Activated T-helper 1 cell treated with Interleukin-2 at 50 U/mL for 16 hours (primary cell): ENCODE data around the gene TMEFF2.

Experiments
- DNase-seq: peaks from one replicate; pipeline ENCODE4 v3.0.0-alpha.2; 2020; ENCODE audit warnings: low read depth

TMEFF2 gene

DNA sequence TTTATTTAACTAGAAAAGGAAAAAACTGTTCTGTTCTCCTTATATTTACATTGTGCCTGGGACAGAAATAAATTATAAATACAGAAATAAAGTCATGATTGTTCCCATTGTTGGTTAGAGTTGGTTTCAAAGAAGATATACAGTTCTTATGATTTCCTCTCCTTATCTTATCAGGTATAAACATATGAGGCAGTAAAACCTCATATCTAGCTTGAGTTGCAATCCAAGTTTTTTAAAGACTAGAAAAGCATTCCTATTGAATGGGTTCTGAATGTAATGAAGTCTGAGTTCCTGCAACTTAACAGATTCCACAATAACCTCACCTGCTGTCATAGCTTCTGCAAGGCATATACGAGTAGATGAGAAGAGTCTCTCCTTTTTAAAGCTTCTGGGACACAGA is 233.2 kb downstream of the TMEFF2 start:
- DNase-seq = no peak

DNA sequence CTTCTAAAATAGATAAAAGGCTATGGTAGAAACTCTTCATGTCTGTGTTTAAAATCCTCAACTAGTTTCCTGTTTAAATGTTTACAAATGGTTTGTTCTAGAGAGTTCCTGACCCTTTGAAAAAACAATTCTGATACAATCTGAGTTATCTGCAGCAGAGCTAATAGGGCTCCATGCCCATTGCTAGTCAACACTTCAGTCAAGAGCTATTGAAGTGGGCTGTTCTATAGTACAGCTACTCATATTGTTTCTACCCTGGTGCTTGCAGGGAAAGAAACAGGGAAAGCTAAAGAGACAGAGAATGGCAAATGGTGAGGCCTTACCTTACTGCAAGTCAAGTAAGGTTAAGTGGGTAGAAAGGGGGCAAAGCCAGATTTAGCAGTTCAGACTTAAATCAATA is 235.5 kb downstream of the TMEFF2 start:
- no peak for DNase-seq

DNA sequence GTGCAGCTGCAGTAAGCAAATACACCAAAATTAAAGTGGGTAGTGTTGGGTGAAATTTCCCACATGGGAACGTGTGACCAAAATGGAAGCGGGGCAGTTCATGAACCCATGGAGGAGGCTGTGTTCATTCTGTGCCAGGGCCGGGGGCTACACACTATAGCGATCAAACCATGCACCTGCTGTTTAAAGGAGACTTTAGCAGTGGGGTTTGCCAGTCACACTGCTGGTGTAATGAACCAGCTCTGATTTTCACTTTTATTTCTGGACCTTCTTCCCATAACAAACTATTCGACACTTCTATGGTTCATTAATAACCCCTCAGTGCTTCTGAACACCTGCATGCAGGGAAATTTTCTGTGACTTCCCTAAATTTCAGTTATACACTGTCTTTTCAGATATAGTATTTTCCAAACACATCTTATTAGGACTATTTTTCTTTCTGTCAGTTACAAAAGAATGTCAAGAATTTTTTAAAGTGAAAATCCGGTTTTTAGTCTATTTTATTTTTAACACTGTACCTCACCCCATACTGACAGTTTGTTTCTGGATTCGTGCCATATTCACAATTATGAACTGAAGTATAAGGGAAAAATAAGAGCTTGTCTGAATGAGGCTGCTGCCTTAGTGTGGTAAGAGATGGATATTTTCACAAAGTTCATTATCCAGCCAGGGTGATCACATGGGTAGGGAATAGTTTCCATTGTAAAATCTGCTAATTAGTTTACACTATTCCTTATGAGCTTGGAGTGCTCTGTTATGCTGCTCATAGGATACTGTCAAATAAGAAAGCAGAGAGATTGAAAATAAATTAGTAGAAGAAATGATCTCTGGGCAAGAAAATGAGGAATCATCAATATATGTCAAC is 236.5 kb downstream of the TMEFF2 start:
- no peak for DNase-seq

DNA sequence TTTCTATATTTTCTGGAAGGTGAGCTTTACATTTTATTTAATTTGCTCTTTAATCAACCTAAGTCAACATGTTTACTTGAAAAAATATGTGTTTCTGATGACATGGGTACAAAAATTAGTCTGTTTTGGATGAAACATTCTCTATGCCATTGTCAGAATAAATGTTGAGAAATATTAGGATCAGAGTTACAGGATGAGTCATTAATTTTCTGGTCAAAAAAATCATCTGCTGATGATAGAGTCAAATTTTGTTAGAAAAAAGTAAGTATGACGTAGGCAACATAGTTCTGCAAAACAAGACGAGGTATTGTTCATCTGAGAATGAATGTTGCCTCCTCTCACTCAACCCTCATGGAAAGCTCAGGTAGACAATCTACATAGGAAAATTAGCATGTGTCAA is 240.3 kb downstream of the TMEFF2 start:
- DNase-seq = no peak

DNA sequence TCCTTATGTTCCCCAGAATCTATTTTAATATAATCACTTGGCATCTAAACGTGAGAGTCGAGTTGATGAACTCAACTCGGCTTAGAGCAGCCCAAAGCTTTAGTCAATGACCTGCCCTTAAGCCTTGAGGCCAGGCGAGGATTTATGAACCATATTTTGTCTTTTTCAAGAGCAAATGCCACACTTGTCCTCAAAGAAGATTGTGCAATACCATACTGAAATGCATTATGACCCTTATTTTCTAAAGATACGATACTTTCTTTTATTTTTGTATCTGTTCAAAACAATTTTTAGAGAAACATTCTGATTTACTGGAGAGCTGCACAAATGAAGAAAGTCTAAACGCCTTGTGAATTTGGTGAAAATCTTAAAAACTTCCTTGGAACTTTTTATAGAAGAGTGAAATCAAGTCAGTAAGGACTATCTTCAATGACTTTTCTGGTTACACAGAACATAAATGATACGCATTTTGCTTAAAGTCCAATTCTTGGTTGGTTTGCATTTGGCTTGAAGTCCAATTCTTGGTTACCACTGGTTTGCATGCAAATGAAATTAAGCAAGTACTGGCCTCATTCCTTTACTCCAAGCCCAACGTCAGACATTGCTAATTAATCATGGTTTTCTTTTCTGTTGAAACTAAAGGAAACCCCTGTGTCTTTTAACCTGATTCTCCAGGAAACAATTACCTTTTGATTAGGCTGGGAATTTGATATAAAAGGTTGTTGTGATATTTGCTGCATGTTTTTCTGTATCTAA is 242.0 kb downstream of the TMEFF2 start:
- no peak for DNase-seq

DNA sequence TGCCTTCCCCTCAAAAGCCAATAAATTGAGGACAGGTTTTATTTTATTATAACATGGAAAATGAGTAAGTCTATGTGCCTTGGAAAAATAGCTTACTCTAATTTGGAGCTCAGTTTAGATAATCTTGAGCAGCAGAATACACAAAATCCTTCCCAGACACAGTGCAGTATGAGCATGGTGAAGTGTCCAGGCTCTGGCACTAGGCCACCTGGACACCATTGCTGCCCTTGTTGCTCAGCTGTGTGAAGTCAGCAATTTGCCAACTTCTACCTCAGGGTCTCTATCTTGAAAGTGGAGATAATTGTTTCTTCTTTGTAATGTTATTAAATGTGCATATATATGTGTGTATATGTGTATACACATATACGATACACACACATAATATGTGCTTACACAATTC is 242.9 kb downstream of the TMEFF2 start:
- DNase-seq = no peak

DNA sequence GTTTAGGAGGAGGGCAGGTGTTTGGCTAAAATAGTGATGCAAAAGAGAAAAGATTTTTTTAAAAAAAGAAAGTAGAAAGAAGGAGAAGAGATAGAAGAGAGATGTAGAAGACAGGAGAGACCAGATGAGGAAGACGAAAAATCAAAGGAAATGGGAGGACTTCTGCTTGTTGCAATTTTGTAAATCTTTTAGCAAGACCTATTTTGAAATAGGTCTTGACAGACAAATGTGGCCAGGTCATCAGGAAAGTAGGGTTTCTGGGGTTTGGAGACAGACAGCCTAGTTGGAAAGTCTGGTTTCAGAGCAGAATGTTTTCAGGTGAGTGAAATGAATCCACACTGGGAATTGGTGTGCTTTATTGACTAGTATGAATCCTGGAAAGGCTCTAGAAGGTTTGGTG is 243.4 kb downstream of the TMEFF2 start:
- DNase-seq = no peak

DNA sequence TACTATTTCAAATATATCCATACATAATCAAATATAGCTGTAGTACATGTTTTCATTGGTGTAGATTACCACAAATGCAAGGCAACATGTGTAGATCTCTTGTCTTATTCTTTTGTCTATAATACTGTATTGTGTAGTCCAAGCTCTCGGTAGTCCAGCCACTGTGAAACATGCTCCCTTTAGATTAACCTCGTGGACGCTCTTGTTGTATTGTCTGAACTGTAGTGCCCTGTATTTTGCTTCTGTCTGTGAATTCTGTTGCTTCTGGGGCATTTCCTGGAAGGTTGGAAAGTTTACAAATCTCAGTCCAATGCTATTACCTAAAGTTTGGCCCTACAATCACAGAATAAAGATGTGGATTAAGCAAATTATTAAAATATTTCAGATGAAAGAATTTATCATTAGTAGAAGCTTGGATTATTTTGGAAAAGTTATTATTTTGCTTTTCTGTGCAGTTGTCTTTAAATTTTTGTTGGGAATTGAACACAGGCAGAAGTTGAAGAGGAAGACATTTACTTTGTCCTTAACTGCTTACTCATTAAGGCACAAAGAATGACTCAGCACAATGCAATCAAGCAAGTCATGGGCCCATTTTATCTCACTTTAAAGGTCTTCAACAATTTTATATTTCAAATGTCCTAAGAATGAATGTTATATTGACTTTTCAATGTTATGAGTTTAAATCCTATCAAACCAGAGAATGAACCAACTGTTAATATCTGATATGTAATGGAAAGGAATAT is 244.4 kb downstream of the TMEFF2 start:
- no peak for DNase-seq

DNA sequence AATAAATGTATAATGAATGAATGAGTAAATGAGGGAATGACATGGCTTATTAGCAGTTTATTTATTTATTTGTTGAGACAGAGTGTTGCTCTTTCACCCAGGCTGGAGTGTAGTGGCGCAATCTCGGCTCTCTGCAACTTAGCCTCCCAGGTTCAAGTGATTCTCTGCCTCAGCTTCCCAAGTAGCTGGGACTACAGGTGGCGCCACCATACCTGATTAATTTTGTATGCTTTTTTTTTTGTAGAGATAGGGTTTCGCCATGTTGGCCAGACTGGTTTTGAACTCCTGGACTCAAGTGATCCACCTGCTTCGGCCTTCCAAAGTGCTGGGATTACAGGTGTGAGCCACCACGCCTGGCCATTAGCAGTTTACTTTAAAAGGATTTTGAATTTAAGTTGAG is 247.5 kb downstream of the TMEFF2 start:
- no peak for DNase-seq

DNA sequence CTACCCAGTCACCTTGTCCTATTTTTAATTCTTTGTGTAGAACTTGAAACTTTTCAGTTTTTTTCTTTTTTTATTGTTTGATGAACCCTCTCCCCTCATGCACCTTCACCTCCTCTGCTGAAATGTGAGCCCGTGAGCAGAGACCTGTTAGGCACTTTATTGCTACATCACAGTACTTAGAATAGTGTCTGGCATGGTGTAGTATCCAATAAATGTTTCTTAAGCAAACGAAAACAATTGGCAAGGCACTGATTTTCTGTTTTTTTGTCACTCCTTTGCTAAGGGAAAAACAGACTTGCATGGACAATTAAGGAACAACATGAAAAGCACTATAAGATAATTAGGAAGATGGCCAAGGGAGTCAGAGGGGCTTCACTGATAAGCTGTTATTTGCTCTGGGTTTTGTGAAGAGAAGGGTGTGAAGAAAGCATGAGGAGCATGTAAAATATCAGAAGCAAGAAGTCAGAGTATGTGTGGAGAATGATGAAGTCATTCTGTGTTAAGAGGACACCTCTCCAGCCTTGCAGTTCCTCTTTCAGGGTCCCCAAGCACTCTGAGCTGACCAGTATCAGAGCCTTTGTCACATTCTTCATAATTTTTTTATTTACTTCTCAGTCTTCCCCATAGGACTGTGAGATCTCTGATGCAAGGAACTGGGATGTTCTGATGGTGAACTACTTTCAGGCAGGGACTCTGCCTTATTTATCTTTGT is 248.1 kb downstream of the TMEFF2 start:
- DNase-seq = no peak

DNA sequence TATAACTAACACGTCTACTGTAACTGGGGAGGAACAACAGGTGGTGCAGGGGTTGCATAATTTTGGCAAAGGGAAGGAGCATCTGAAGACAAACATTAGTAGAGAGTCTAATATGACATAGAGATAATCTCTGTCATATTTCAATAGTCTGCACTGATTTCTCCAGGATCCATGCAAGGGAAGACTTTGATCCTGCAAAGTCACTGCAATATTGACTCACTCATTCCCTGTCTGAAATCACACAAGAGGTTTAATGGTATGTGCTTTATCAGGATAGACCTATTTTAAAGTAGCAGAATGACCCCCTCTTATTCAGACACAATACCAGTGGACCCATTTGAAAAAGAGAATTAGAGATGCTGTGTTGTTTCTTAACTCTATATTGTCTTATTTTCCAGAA is 249.1 kb downstream of the TMEFF2 start:
- DNase-seq = no peak

DNA sequence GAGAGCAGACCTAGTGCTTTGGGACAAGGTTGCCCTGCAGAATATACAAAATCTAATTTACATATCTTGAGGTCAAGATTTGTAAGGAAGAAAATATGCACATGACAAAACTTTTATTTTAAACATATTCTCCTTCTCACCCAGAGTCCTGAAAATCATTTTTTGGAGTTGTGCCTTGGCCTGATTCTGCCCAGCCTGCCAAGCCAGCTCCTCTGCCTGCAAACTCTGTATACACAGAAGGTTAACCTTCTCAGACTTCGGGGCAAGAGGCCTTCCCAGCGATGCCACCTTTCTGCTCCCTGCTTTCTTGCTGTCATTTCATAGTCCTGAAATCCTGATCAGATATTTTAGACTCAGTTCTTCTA is 252.0 kb downstream of the TMEFF2 start:
- no peak for DNase-seq

DNA sequence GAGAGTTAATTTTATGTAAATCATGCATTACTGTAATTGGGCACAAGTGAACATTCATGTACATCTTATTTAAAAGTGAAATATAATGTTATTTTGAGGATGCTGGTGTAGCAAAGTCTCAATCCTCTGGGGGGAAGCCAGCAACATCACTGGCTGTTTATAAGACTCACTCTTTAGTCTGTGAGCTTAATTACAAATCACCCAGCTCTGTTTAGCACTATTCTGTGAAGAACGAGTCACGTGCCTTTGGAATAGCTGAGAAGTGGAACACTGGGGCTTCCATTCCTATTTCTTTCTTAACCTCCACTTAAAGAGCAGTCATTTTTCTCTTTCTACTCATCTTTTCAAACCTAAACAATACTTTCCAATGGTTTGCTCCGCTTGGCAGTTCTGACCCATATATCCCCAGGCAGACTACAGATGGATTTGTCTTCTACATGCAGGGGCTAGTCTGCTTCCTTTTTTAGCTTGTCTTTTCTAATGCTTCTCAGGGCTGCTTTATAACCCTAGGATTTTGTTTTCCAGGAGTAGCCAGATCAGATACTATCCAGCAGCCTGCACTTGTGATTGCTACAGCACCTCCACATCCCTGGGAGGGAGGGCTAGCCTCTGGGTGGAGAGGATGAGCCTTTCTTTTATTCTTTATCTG is 252.5 kb downstream of the TMEFF2 start:
- no peak for DNase-seq

DNA sequence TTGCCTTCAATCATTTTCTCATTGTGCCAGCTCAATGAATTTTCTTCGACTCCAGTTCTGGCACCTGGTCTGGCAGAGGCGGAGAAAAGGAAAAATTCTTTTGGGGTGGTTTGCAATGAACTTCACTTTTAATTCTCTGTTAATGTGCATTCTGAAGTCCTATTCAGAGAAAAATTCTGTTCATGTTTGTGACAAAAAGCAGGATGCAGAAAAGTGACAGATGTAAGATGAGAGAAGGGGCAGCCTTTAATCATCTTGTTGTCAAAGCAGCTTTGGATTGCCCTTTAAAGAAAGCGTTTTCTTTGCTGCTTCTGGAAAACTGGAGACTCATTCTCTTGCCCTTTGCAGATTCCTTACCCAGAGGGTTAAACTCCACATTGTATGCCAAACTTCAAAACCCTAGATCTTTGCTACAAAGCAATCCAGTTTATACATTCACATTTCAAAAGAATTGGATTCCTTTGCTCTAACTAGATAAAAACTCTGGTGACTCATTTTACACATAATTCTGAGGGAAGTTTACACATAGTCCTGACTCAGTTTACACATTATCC is 253.3 kb downstream of the TMEFF2 start:
- DNase-seq = no peak

DNA sequence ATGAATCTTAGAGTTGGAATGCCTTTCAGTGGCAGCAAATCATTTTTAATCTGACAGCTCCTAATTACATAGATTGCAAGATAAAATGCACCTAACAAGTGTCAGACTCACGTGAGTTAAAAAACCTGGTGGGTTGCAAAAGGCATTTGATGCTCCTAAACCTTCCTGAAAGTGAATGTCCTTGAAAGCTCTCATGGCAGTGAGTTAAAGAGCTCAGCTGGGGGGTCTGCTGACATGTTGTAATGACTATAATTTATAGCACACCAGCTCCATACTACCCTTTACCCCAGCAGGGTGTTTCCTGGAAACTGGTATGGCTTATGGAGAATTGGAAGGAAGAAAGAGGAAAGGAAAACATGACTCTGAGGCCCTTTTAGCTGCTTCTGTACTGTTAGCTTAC is 256.0 kb downstream of the TMEFF2 start:
- DNase-seq = no peak

DNA sequence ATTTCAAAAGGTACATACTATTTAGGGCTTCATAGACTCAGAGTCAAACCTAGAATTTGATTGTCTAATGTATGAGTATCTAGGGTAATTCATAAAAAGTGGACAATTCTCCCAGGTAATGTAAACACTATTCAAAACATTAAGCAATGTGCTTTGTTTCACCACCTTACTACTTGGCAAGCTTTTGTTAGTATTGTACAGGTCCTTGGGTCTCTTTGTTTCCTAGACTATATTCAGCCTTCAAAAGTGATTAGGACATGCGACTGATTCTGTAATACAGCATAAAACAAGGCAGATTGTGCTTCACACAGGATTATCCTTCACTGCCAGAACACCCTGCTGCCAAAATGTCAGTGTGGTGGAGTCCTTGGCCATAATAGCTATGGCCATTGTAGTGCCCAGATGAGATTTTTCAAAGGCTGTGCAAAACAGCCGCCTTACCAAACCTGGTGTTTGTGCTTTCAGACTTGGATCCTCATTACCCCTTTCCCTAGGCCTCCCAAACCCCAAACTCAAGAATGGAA is 257.8 kb downstream of the TMEFF2 start:
- no peak for DNase-seq

DNA sequence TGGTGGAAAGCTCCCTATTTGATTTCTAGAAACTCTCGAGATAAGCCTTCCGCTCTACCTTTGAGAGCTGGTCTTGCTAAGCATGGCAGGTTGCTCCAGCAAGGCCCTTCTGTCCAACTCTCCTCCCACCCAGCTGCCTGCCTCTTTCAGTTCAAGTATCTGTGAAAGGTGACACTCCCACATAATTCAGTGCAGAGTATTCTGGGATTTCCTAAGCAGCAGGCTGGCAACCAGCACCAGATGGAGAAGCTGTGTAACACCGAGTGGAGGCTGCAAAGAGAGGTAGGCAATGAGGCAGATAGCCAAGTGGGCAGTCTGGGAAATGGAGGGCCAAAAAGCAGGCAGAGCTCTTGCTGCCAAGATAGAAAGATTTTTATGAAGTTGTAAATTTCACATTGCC is 259.5 kb downstream of the TMEFF2 start:
- DNase-seq = no peak

DNA sequence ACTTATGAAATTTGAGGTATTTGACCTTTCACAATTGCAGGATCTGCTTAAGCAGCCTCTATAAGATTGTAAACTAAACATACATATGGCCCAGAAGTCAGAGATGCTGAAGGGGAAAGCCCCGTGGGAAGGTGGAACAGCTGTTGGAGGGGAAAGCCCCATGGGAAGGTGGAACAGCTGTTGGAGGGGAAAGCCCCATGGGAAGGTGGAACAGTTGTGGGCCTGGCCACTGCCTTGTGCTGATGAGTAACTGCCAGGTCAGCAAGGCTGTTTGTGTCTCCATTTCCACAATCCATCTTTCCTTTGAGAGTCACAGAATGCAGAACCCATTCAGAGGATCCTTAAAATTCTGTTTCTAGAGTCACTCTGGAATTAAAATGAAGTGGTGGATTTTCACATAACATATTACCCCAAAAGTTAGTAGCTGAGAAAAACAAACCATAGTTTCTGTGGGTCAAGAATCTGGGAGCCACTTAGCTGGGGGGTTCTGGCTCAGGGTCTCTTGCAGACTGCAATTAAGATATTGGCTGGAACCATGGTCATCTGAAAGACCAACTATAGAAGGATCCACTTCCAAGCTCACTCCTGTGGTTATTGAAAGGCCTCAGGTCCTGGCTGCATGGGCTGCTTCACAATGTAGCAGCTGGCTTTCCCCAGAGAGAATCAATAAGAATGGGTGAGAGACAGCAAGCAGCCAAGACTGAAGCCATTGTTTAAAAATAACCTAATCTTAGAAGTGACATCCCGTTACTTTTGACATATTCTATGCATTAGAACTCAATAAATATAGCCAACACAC is 261.2 kb downstream of the TMEFF2 start:
- no peak for DNase-seq

DNA sequence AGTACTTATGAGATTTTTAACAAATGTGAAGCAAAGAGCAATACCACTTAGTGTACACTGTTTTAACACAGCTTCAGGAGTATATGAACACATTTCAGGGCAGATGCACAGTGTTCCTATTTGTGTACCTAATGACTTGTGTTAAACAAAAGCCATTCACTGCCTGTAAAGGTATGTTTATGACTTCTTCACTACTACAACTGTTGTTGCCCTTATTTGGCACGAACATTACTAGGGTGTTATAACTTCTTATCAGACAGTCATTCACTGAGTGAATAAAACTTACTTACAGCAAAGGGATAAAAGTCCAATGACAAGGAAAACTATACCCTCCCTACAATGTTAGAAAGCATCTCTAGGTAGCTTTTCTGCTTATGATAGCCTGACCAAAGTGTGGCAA is 262.4 kb downstream of the TMEFF2 start:
- DNase-seq = no peak

DNA sequence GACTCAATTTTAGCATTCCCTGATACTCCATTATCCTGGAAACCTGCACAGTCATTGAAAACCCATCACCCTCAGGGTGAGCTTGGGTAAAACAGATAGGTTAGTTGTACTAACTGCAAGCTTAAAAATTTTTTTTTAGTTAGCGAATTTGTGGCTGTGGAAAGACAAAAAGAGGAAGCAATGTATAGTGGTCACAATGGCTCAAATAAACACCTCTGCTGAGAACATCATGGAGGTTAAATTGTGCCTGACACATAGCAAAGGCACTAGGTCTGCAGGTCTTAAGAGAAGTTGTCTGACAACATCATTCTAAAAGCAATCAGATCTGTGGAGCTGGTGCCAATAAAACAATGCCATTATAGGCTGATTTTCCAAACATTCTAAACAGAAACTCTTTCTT is 263.4 kb downstream of the TMEFF2 start:
- no peak for DNase-seq
